Measurements from ENCODE around the gene PRKG1.

PRKG1 gene

DNA sequence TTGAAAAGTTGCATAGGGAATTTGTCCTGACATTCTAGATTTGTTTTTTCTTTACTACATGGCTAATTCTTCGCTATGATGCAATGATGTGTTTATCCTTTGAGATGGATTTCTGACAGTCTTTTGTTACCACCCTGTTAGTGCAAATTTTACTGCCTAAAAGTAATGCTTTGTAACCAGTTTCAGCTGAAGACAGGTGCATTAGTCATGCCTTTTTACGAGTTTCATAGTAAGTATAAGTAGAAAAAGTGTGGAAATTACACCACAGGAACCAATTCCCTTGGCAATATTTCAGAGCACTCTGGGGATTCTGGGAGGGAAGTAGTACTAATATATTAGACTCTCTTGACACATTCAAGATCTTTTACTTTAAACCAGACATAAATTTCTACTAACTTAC lies 982.0 kb downstream of the PRKG1 start:
- Histone ChIP-seq H3K36me3 (ENCODE audit: control insufficient read depth, insufficient read depth, low read length, severe bottlenecking) (no peaks in the 10 kb centered on the region), H3K9ac (ENCODE audit: low read length) (no peak overlapping the region), H3K9me3 (ENCODE audit: control insufficient read depth, low read length) (no peaks in the 10 kb centered on the region), H3K27me3 (replicated peaks; ENCODE audit: control insufficient read depth, insufficient read depth, low read length) (no peaks in the 10 kb centered on the region), H3K4me1 (ENCODE audit: control insufficient read depth, insufficient read depth, low read length) (no peaks in the 10 kb centered on the region), H3K4me3 (ENCODE audit: low read length) (no peak overlapping the region)
- DNase-seq (ENCODE audit: low read depth), result no peak

GRCh38 chr10:52059089-52059488 lies 984.8 kb downstream of the PRKG1 start:
- Histone ChIP-seq H3K9me3 (ENCODE audit: control insufficient read depth, low read length) (no peaks in the 10 kb centered on the region), H3K36me3 (ENCODE audit: control insufficient read depth, insufficient read depth, low read length, severe bottlenecking) (no peaks in the 10 kb centered on the region), H3K4me1 (ENCODE audit: control insufficient read depth, insufficient read depth, low read length) (no peaks in the 10 kb centered on the region), H3K9ac (ENCODE audit: low read length) (no peak overlapping the region), H3K4me3 (ENCODE audit: low read length) (no peak overlapping the region), H3K27me3 (replicated peaks; ENCODE audit: control insufficient read depth, insufficient read depth, low read length) (no peaks in the 10 kb centered on the region)
- DNase-seq (ENCODE audit: low read depth), result no peak

DNA sequence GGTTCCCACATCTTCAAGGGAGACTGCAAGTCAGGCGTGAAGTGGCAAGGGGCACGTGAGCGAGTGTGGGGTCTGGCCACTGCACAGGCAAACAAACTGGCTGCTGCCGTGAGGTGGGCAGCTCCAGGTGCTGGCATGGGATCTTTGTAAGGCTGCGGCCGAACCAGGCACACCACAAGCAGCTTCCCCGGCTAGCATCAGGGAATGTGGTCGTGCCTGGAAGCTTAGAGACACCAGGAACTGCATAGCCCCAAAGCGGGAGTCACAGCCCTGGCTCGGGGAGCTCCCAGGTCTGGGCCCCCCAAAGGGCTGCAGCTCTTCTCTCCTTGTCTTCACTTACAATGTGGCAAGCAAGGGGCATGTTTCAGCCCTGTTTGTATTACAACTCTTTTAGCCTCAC lies 988.9 kb downstream of the PRKG1 start:
- H3K9ac ChIP-seq (ENCODE audit: low read length), result no peak overlapping the region
- H3K4me1 ChIP-seq (ENCODE audit: control insufficient read depth, insufficient read depth, low read length), result no peaks in the 10 kb centered on the region
- H3K4me3 ChIP-seq (ENCODE audit: low read length), result no peak overlapping the region
- H3K9me3 ChIP-seq (ENCODE audit: control insufficient read depth, low read length), result no peaks in the 10 kb centered on the region
- peaks cover 4% of the 10 kb centered on the region for H3K36me3 ChIP-seq (ENCODE audit: control insufficient read depth, insufficient read depth, low read length, severe bottlenecking)
- no peaks in the 10 kb centered on the region for H3K27me3 ChIP-seq (replicated peaks; ENCODE audit: control insufficient read depth, insufficient read depth, low read length)
- DNase-seq (ENCODE audit: low read depth), result no peak

DNA sequence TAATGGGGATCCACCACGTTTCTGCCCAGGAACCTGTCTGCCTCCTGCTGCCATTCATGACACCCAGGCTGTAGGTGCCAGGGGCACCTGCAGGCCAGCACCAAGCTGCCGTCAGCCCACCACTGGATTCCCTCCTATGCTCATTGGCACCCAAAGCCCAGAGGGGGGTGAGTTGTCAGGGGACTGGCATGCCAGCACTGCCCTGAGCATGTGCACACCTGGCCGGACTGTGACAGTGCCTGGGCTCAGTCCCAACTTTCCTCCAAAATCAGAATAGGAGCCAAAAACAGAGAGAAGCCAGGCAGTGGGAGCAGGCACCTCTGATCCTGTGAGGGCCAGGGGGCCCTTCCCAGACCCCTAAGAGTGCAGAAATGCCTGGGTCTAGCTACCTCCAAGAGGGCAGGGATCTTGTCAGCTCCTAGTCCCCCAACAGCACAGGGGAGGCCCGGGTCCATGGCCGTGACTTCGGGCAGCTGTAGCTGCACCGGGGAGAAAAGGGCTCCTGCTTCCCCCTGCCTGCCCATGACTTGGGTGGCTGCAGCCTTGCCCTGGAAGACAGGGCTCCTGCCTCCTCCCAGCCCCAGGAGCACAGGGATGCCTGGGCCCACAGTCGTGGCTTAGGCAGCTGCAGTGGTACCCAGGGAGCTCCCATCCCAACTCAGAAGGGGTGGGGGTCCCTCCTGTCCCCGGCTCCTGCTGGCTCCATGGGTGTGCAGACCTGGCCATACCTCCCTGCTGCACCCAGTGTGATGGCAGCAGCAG lies 990.0 kb downstream of the PRKG1 start:
- H3K4me3 ChIP-seq (ENCODE audit: low read length), result no peak overlapping the region
- H3K9me3 ChIP-seq (ENCODE audit: control insufficient read depth, low read length), result no peaks in the 10 kb centered on the region
- H3K9ac ChIP-seq (ENCODE audit: low read length), result no peak overlapping the region
- no peak for DNase-seq (ENCODE audit: low read depth)
- H3K36me3 ChIP-seq (ENCODE audit: control insufficient read depth, insufficient read depth, low read length, severe bottlenecking), result peaks cover 4% of the 10 kb centered on the region
- H3K27me3 ChIP-seq (replicated peaks; ENCODE audit: control insufficient read depth, insufficient read depth, low read length), result no peaks in the 10 kb centered on the region
- H3K4me1 ChIP-seq (ENCODE audit: control insufficient read depth, insufficient read depth, low read length), result no peaks in the 10 kb centered on the region

- Histone ChIP-seq H3K9ac (ENCODE audit: low read length) (no peak overlapping the region), H3K4me3 (ENCODE audit: low read length) (no peak overlapping the region), H3K27me3 (replicated peaks; ENCODE audit: control insufficient read depth, insufficient read depth, low read length) (no peaks in the 10 kb centered on the region), H3K9me3 (ENCODE audit: control insufficient read depth, low read length) (no peaks in the 10 kb centered on the region), H3K36me3 (ENCODE audit: control insufficient read depth, insufficient read depth, low read length, severe bottlenecking) (peaks cover 4% of the 10 kb centered on the region), H3K4me1 (ENCODE audit: control insufficient read depth, insufficient read depth, low read length) (no peaks in the 10 kb centered on the region)
- DNase-seq (ENCODE audit: low read depth), result no peak
Measured at GRCh38 chr10:52066383-52066782, 992.1 kb downstream of the PRKG1 start.

- no peak for DNase-seq (ENCODE audit: low read depth)
- Histone ChIP-seq H3K4me3 (ENCODE audit: low read length) (no peak overlapping the region), H3K9me3 (ENCODE audit: control insufficient read depth, low read length) (no peaks in the 10 kb centered on the region), H3K36me3 (ENCODE audit: control insufficient read depth, insufficient read depth, low read length, severe bottlenecking) (peaks cover 7% of the 10 kb centered on the region), H3K4me1 (ENCODE audit: control insufficient read depth, insufficient read depth, low read length) (no peaks in the 10 kb centered on the region), H3K27me3 (replicated peaks; ENCODE audit: control insufficient read depth, insufficient read depth, low read length) (no peaks in the 10 kb centered on the region), H3K9ac (ENCODE audit: low read length) (no peak overlapping the region)
Measured at GRCh38 chr10:52068485-52068884, 994.2 kb downstream of the PRKG1 start.

- Histone ChIP-seq H3K9me3 (ENCODE audit: control insufficient read depth, low read length) (no peaks in the 10 kb centered on the region), H3K4me1 (ENCODE audit: control insufficient read depth, insufficient read depth, low read length) (no peaks in the 10 kb centered on the region), H3K9ac (ENCODE audit: low read length) (no peak overlapping the region), H3K4me3 (ENCODE audit: low read length) (no peak overlapping the region), H3K27me3 (replicated peaks; ENCODE audit: control insufficient read depth, insufficient read depth, low read length) (no peaks in the 10 kb centered on the region), H3K36me3 (ENCODE audit: control insufficient read depth, insufficient read depth, low read length, severe bottlenecking) (peaks cover 4% of the 10 kb centered on the region)
- peak; percentile 27 for DNase-seq (ENCODE audit: low read depth)
Measured at GRCh38 chr10:52071814-52072213, 997.5 kb downstream of the PRKG1 start.

GRCh38 chr10:52074505-52075026 lies 1000.3 kb downstream of the PRKG1 start:
- no peaks in the 10 kb centered on the region for H3K9me3 ChIP-seq (ENCODE audit: control insufficient read depth, low read length)
- DNase-seq (ENCODE audit: low read depth), result no peak
- H3K27me3 ChIP-seq (replicated peaks; ENCODE audit: control insufficient read depth, insufficient read depth, low read length), result no peaks in the 10 kb centered on the region
- no peaks in the 10 kb centered on the region for H3K4me1 ChIP-seq (ENCODE audit: control insufficient read depth, insufficient read depth, low read length)
- no peak overlapping the region for H3K9ac ChIP-seq (ENCODE audit: low read length)
- H3K4me3 ChIP-seq (ENCODE audit: low read length), result no peak overlapping the region
- H3K36me3 ChIP-seq (ENCODE audit: control insufficient read depth, insufficient read depth, low read length, severe bottlenecking), result peaks cover 4% of the 10 kb centered on the region

DNA sequence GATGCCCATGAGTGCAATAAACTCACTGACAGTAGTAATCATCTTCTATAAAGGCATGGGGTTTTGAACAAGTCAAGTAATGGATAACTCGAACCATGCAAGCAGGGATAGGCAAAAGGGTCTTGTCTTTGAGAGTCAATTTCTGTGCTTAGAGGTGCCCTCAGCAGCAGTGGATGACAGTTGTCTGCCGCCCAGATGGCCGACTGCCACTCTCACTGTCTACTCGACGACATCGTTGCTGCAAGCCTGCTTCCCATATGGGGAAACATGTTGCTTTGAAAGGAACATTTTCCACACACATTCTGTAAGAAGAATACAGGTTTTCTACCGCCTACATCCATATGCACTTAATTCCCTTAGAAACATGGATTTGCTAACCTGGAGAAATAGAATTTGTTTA lies 1003.5 kb downstream of the PRKG1 start:
- Histone ChIP-seq H3K27me3 (replicated peaks; ENCODE audit: control insufficient read depth, insufficient read depth, low read length) (no peaks in the 10 kb centered on the region), H3K9me3 (ENCODE audit: control insufficient read depth, low read length) (no peaks in the 10 kb centered on the region), H3K4me1 (ENCODE audit: control insufficient read depth, insufficient read depth, low read length) (no peaks in the 10 kb centered on the region), H3K9ac (ENCODE audit: low read length) (no peak overlapping the region), H3K36me3 (ENCODE audit: control insufficient read depth, insufficient read depth, low read length, severe bottlenecking) (peaks cover 4% of the 10 kb centered on the region), H3K4me3 (ENCODE audit: low read length) (no peak overlapping the region)
- DNase-seq (ENCODE audit: low read depth), result no peak

DNA sequence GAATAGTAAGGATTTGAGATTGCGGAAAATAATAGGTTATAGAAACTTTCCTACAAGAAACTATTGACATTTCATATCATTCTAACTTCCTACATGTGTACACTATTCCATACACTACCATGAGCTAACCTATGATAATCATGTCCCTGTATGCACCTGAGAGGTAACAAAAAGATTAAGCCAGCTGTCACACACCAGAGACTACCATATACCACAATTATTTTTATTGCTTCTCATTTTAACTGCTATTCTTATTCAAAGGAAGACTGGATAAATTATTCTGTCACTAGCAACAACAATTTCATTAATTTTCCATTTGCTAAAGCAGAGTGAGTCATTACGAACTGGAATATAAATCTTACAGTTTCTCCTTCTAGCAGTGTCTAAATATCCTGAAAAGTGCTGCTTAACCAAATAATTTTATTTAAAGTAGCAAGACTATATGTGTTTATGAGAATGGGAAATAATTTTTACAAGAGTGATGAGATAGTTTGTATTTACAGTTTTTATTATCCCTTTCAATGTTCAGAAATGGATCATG lies 1004.2 kb downstream of the PRKG1 start:
- Histone ChIP-seq H3K4me3 (ENCODE audit: low read length) (no peak overlapping the region), H3K4me1 (ENCODE audit: control insufficient read depth, insufficient read depth, low read length) (no peaks in the 10 kb centered on the region), H3K27me3 (replicated peaks; ENCODE audit: control insufficient read depth, insufficient read depth, low read length) (no peaks in the 10 kb centered on the region), H3K9me3 (ENCODE audit: control insufficient read depth, low read length) (no peaks in the 10 kb centered on the region), H3K9ac (ENCODE audit: low read length) (no peak overlapping the region), H3K36me3 (ENCODE audit: control insufficient read depth, insufficient read depth, low read length, severe bottlenecking) (peaks cover under 1% of the 10 kb centered on the region)
- no peak for DNase-seq (ENCODE audit: low read depth)

- no peak overlapping the region for H3K9ac ChIP-seq (ENCODE audit: low read length)
- H3K9me3 ChIP-seq (ENCODE audit: control insufficient read depth, low read length), result no peaks in the 10 kb centered on the region
- no peaks in the 10 kb centered on the region for H3K36me3 ChIP-seq (ENCODE audit: control insufficient read depth, insufficient read depth, low read length, severe bottlenecking)
- H3K27me3 ChIP-seq (replicated peaks; ENCODE audit: control insufficient read depth, insufficient read depth, low read length), result no peaks in the 10 kb centered on the region
- no peak overlapping the region for H3K4me3 ChIP-seq (ENCODE audit: low read length)
- DNase-seq (ENCODE audit: low read depth), result no peak
- no peaks in the 10 kb centered on the region for H3K4me1 ChIP-seq (ENCODE audit: control insufficient read depth, insufficient read depth, low read length)
Measured at GRCh38 chr10:52082307-52082706, 1008.0 kb downstream of the PRKG1 start.

Measured in adipocyte (in vitro differentiated cells).